K562 (cell line): Measurements from ENCODE around the gene CACNA2D3. TPM values are rescaled to one million over a fixed set of nuclear protein-coding genes. Genes with fewer than 3 reads are reported as not detected.

Experiments used
- ATAC-seq: fragments of 200-7000 bp; cut with Tn5 transposase; 3 replicates; pipeline ENCODE4 v1.9.1; 2020; ENCODE audit warnings: moderate library complexity
- BruUV-seq: library from RNA; stranded (reverse); fragments of 400-500 nt; replicated peaks from 2 replicates; lab custom pipeline; 2021; lab: Mats Ljungman, UMichigan
- CTCF ChIA-PET: fragments of 300-600 bp; formaldehyde crosslinking; extraction: SDS; loops from one replicate; lab custom pipeline; 2021; ENCODE audit warnings: low intra/inter-chr PET ratio; lab: Yijun Ruan, JAX
- POLR2A ChIA-PET: fragments of 300-600, 350-650 bp; sonication (Branson Sonifier 250); formaldehyde crosslinking; extraction: SDS; loops from one replicate; lab custom pipeline; 2021; ENCODE audit warnings: antibody characterized with exemption, inconsistent platforms; lab: Yijun Ruan, JAX
- DNase-seq, 4 experiments: peaks; one replicate each; pipeline versions ENCODE4 v3.0.0 to v3.0.0-alpha.2; 2011 to 2018; ENCODE audit warnings: low spot score in 3 of 4, mixed read lengths in 3 of 4; ENCODE audit errors: extremely low read depth in 1 of 4
- FAIRE-seq: peaks from 2 replicates; lab custom pipeline; 2011; peaks lifted over from hg19 to GRCh38; lab: Jason Lieb, UNC
- H2AFZ ChIP-seq: 2 replicates; pipeline ENCODE4 v1.6.0; 2011; ENCODE audit warnings: low read depth, low read length, control low read depth, inconsistent platforms
- H3K27ac ChIP-seq: fragments of 200-600 bp; 3 replicates; pipeline ENCODE4 v1.8.0; 2011; ENCODE audit warnings: low read depth, mild to moderate bottlenecking, control low read depth, inconsistent platforms, low read length, moderate library complexity, mixed read lengths; ENCODE audit errors: extremely low read depth
- H3K27me3 ChIP-seq, 2 experiments: fragments of 300-600 bp in 1 of 2; 2 replicates in 1 of 2; 3 replicates in 1 of 2; pipeline versions ENCODE4 v1.6.0 to v1.8.0; 2011; ENCODE audit warnings: inconsistent platforms in 2 of 2, low read length in 2 of 2, mild to moderate bottlenecking in 1 of 2, mixed read lengths in 1 of 2, moderate library complexity in 1 of 2; ENCODE audit not compliant: control insufficient read depth in 2 of 2, insufficient read depth in 2 of 2
- H3K36me3 ChIP-seq: fragments of 300-600 bp; 3 replicates; pipeline ENCODE4 v1.8.0; 2011; ENCODE audit warnings: mild to moderate bottlenecking, low read length, inconsistent platforms; ENCODE audit not compliant: control insufficient read depth, insufficient read depth
- H3K4me1 ChIP-seq, 2 experiments: fragments of 200-600 bp in 1 of 2; replicated peaks in 1 of 2; 2 replicates in 1 of 2; 3 replicates in 1 of 2; pipeline versions ENCODE4 v1.5.1 to v1.8.0; 2011; ENCODE audit warnings: inconsistent platforms in 2 of 2, low read length in 2 of 2, mild to moderate bottlenecking in 1 of 2, mixed read lengths in 1 of 2, moderate library complexity in 1 of 2; ENCODE audit not compliant: control insufficient read depth in 2 of 2, insufficient read depth in 2 of 2
- H3K4me2 ChIP-seq: 2 replicates; pipeline ENCODE4 v1.6.1; 2011; ENCODE audit warnings: low read length, control low read depth, inconsistent platforms, mixed read lengths; ENCODE audit not compliant: insufficient read depth
- H3K4me3 ChIP-seq: fragments of 200-600 bp; sonication (generic), shearing (Covaris generic); 2 replicates; pipeline ENCODE4 v1.5.1; 2016; ENCODE audit warnings: control low read depth, inconsistent platforms
- H3K79me2 ChIP-seq: fragments of 200-600 bp; 3 replicates; pipeline ENCODE4 v1.8.0; 2011; ENCODE audit warnings: low read length, inconsistent platforms; ENCODE audit not compliant: control insufficient read depth, insufficient read depth
- H3K9ac ChIP-seq, 2 experiments: 2 replicates each; pipeline versions ENCODE4 v1.6.0 to v1.6.1; 2011; ENCODE audit warnings: low read depth in 2 of 2, low read length in 2 of 2, control low read depth in 1 of 2, inconsistent platforms in 1 of 2, mild to moderate bottlenecking in 1 of 2, mixed read lengths in 1 of 2; ENCODE audit not compliant: insufficient read depth in 1 of 2
- H3K9me1 ChIP-seq: one replicate; pipeline ENCODE4 v1.6.0; 2011; ENCODE audit warnings: inconsistent platforms, mild to moderate bottlenecking, low read length, moderate library complexity; ENCODE audit not compliant: control insufficient read depth, insufficient read depth
- H3K9me3 ChIP-seq: replicated peaks from 2 replicates; pipeline ENCODE4 v1.5.1; 2011; ENCODE audit warnings: low read depth, low read length, inconsistent platforms; ENCODE audit not compliant: control insufficient read depth, insufficient read depth
- H4K20me1 ChIP-seq: replicated peaks from 2 replicates; pipeline ENCODE4 v1.6.1; 2011; ENCODE audit warnings: low read length, inconsistent platforms, mixed read lengths; ENCODE audit not compliant: control insufficient read depth, insufficient read depth
- CHAMP1 ChIP-seq: fragments of 450-650 bp; IDR thresholded peaks from 2 replicates; pipeline ENCODE4 v1.6.1; 2016; ENCODE audit warnings: mild to moderate bottlenecking
- DMBX1 ChIP-seq: fragments of 250-450 bp; sonication (Bioruptor Pico); IDR thresholded peaks from 2 replicates; pipeline ENCODE4 v1.8.0; 2022; ENCODE audit warnings: inconsistent platforms, mild to moderate bottlenecking, moderate library complexity, borderline replicate concordance
- OTX1 ChIP-seq: fragments of 450-650 bp; formaldehyde crosslinking; IDR thresholded peaks from 2 replicates; pipeline ENCODE4 v1.4.0; 2022; ENCODE audit warnings: mild to moderate bottlenecking
- THRAP3 ChIP-seq: fragments of 450-650 bp; IDR thresholded peaks from 2 replicates; pipeline ENCODE4 v1.6.1; 2016; ENCODE audit warnings: mild to moderate bottlenecking, inconsistent platforms, borderline replicate concordance
- ZNF165 ChIP-seq: fragments of 250-450 bp; sonication (Bioruptor Pico); IDR thresholded peaks from 2 replicates; pipeline ENCODE4 v1.4.0; 2020; ENCODE audit warnings: borderline replicate concordance
- ZNF274 ChIP-seq: IDR thresholded peaks from 2 replicates; pipeline ENCODE4 v1.6.1; 2011; ENCODE audit warnings: low read depth, mild to moderate bottlenecking, low read length, moderate library complexity, borderline replicate concordance
- ZNF431 ChIP-seq: sonication (generic); formaldehyde crosslinking; IDR thresholded peaks from 2 replicates; pipeline ENCODE4 v1.8.0; 2022; ENCODE audit warnings: mild to moderate bottlenecking, missing genetic modification reagents
- WGBS: fragments of 100-300 bp; shearing (Covaris generic); methylation state at CpG from one replicate; pipeline ENCODE4 v1.1.6; 2016; ENCODE audit warnings: low coverage, mixed read lengths; ENCODE audit not compliant: insufficient coverage; ENCODE audit errors: missing lambda C conversion rate; 5-methylcytosine and 5-hydroxymethylcytosine counted together
- in situ Hi-C: fragments of 300-500 bp; cut with MboI; formaldehyde crosslinking; loops from 4 replicates; pipeline ENCODE4 v1.15.0; 2018; ENCODE audit warnings: inconsistent platforms, mixed read lengths
- intact Hi-C: fragments of 100-400 bp; cut with micrococcal nuclease; formaldehyde crosslinking; loops from 2 replicates; pipeline ENCODE4 v1.14.2; 2022
- polyA plus RNA-seq, 8 experiments: library from polyadenylated mRNA; depleted of rRNA in 4 of 8; stranded (reverse) in 5 of 8; unstranded in 3 of 8; fragments of >200 nt; fragmentation: Nextera tagmentation in 2 of 8; fragmentation: Illumina TruSeq in 1 of 8; extraction: Ambion mirVana in 2 of 8; extraction: Trizol in 1 of 8; gene quantifications; 2 replicates each; pipeline versions ENCODE4 v1.2.1 to v1.2.3, GENCODE V29; 2011 to 2014; ENCODE audit warnings: inconsistent platforms in 1 of 8, missing spikeins in 1 of 8
- total RNA-seq, 7 experiments: library from RNA; depleted of rRNA in 6 of 7; stranded (reverse); fragments of >200 nt in 6 of 7; fragmentation: Illumina TruSeq in 2 of 7; extraction: Trizol in 2 of 7; gene quantifications; 2 replicates each; pipeline versions ENCODE4 v1.2.1 to v1.2.3, GENCODE V29; 2011 to 2021; ENCODE audit warnings: low replicate concordance in 1 of 7
- TF ChIP-seq, protein P1 (sequence below): sonication (generic); formaldehyde crosslinking; IDR thresholded peaks from 2 replicates; pipeline ENCODE4 v1.8.1; 2023; ENCODE audit warnings: mild to moderate bottlenecking, missing genetic modification reagents
- TF ChIP-seq, protein P2 (sequence below): fragments of 450-650 bp; IDR thresholded peaks from 2 replicates; pipeline ENCODE4 v1.6.1; 2016; ENCODE audit warnings: borderline replicate concordance
- TF ChIP-seq, protein P3 (sequence below): fragments of 250-450 bp; sonication (Bioruptor Pico); IDR thresholded peaks from 2 replicates; pipeline ENCODE4 v1.4.0; 2020
- TF ChIP-seq, protein P4 (sequence below): fragments of 450-650 bp; IDR thresholded peaks from 2 replicates; pipeline ENCODE4 v1.6.1; 2014; ENCODE audit warnings: low read depth, mild to moderate bottlenecking, moderate library complexity, borderline replicate concordance

CACNA2D3 gene
- total and polyA plus RNA-seq, 9 of the 15 experiments (the other 6 are each of a cell fraction or from before 2014, with no cell fraction given): 0.01 TPM; not detected in 8

DNA sequence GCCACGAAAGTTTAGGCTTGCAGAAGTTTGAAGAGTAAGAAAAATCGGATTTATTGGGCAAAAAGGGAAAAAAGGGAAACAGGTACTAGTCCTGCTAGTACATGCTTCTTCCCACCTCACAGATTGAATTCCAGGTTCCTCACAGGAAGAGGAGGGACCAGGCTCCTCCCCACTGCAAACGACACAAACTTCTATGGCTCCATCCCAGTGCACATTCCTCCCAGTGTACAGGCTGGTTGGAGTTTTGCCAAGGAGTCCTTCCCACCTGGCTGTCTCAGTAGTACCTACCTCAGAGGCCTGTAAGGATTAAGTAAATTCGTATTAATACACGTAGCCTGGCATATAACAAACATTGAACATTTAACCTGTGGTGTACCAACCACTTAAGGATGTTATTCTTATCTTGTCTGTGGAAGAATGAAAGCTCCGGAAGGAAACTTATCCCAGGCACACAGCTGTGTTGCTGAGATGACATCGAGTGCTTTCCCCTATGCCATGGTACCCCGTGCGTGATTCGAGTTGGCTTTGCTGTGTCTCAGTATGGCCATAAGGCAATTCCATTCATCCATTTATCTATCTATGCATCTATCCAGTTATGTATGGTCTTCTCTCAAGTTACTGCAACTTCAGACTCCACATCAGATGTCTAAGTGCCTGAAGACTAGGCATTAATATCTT, 511.2 kb downstream of the CACNA2D3 start:
- Histone ChIP-seq H4K20me1 (no peaks in the 10 kb centered on the region), H3K4me1 (no peaks in the 10 kb centered on the region), H3K79me2 (no peaks in the 10 kb centered on the region), H3K9me3 (no peaks in the 10 kb centered on the region), H3K9me1 (no peaks in the 10 kb centered on the region), H3K27ac (no peak overlapping the region), H3K9ac (no peak overlapping the region), H3K4me2 (no peak overlapping the region), H2AFZ (no peak overlapping the region), H3K36me3 (no peaks in the 10 kb centered on the region), H3K27me3 (no peaks in the 10 kb centered on the region; a peak in 1 of 5 replicates), H3K4me3 (no peak overlapping the region)
- WGBS: 2% methylated on average over 9 of the region's 10 CpGs
- DNase-seq (no peak), FAIRE-seq (no peak), ATAC-seq (no peak)
- POLR2A ChIA-PET: no interaction called here
- in situ Hi-C loops: no loop called here
- TF ChIP-seq, protein P1, sequence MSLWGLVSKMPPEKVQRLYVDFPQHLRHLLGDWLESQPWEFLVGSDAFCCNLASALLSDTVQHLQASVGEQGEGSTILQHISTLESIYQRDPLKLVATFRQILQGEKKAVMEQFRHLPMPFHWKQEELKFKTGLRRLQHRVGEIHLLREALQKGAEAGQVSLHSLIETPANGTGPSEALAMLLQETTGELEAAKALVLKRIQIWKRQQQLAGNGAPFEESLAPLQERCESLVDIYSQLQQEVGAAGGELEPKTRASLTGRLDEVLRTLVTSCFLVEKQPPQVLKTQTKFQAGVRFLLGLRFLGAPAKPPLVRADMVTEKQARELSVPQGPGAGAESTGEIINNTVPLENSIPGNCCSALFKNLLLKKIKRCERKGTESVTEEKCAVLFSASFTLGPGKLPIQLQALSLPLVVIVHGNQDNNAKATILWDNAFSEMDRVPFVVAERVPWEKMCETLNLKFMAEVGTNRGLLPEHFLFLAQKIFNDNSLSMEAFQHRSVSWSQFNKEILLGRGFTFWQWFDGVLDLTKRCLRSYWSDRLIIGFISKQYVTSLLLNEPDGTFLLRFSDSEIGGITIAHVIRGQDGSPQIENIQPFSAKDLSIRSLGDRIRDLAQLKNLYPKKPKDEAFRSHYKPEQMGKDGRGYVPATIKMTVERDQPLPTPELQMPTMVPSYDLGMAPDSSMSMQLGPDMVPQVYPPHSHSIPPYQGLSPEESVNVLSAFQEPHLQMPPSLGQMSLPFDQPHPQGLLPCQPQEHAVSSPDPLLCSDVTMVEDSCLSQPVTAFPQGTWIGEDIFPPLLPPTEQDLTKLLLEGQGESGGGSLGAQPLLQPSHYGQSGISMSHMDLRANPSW: no peak
- no peak for TF ChIP-seq ZNF274
- no peak for TF ChIP-seq ZNF165
- TF ChIP-seq ZNF431 (CRISPR knock-in tag): no peak
- TF ChIP-seq, protein P2, sequence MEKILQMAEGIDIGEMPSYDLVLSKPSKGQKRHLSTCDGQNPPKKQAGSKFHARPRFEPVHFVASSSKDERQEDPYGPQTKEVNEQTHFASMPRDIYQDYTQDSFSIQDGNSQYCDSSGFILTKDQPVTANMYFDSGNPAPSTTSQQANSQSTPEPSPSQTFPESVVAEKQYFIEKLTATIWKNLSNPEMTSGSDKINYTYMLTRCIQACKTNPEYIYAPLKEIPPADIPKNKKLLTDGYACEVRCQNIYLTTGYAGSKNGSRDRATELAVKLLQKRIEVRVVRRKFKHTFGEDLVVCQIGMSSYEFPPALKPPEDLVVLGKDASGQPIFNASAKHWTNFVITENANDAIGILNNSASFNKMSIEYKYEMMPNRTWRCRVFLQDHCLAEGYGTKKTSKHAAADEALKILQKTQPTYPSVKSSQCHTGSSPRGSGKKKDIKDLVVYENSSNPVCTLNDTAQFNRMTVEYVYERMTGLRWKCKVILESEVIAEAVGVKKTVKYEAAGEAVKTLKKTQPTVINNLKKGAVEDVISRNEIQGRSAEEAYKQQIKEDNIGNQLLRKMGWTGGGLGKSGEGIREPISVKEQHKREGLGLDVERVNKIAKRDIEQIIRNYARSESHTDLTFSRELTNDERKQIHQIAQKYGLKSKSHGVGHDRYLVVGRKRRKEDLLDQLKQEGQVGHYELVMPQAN: no peak
- no peak for TF ChIP-seq CHAMP1
- TF ChIP-seq THRAP3: no peak
- TF ChIP-seq, protein P3, sequence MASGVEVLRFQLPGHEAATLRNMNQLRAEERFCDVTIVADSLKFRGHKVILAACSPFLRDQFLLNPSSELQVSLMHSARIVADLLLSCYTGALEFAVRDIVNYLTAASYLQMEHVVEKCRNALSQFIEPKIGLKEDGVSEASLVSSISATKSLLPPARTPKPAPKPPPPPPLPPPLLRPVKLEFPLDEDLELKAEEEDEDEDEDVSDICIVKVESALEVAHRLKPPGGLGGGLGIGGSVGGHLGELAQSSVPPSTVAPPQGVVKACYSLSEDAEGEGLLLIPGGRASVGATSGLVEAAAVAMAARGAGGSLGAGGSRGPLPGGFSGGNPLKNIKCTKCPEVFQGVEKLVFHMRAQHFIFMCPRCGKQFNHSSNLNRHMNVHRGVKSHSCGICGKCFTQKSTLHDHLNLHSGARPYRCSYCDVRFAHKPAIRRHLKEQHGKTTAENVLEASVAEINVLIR (CRISPR knock-in tag): no peak
- no peak for TF ChIP-seq DMBX1 (CRISPR knock-in tag)
- no peak for TF ChIP-seq OTX1
- TF ChIP-seq, protein P4, sequence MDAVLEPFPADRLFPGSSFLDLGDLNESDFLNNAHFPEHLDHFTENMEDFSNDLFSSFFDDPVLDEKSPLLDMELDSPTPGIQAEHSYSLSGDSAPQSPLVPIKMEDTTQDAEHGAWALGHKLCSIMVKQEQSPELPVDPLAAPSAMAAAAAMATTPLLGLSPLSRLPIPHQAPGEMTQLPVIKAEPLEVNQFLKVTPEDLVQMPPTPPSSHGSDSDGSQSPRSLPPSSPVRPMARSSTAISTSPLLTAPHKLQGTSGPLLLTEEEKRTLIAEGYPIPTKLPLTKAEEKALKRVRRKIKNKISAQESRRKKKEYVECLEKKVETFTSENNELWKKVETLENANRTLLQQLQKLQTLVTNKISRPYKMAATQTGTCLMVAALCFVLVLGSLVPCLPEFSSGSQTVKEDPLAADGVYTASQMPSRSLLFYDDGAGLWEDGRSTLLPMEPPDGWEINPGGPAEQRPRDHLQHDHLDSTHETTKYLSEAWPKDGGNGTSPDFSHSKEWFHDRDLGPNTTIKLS: no peak
- intact Hi-C loops: no loop called here
- BruUV-seq: no TSS peak
- CTCF ChIA-PET: no interaction called here
